SK-N-SH treated with all-trans-retinoic acid at 6 μM for 48 hours (cell line): ENCODE data around the gene ATP6V1F.

ENCODE experiments used
- ATAC-seq: fragments of 200-7000 bp; cut with Tn5 transposase; 3 replicates; pipeline ENCODE4 v1.9.1; 2020; ENCODE audit warnings: mild to moderate bottlenecking, moderate library complexity
- BACH2 ChIP-seq: fragments of 250-450 bp; sonication (Bioruptor Pico); IDR thresholded peaks from 2 replicates; pipeline ENCODE4 v1.9.0; 2021; ENCODE audit warnings: mild to moderate bottlenecking, borderline replicate concordance
- CSDC2 ChIP-seq: fragments of 250-450 bp; sonication (Bioruptor Pico); IDR thresholded peaks from 2 replicates; pipeline ENCODE4 v1.5.0; 2020; ENCODE audit warnings: mild to moderate bottlenecking, moderate library complexity
- CSRNP3 ChIP-seq: fragments of 250-450 bp; sonication (Bioruptor Pico); IDR thresholded peaks from 2 replicates; pipeline ENCODE4 v1.5.1; 2021; ENCODE audit warnings: mild to moderate bottlenecking, moderate library complexity
- ESRRG ChIP-seq: fragments of 250-450 bp; sonication (Bioruptor Pico); IDR thresholded peaks from 2 replicates; pipeline ENCODE4 v1.6.1; 2021; ENCODE audit warnings: mild to moderate bottlenecking
- GLIS3 ChIP-seq: fragments of 250-450 bp; sonication (Bioruptor Pico); IDR thresholded peaks from 2 replicates; pipeline ENCODE4 v1.5.0; 2020; ENCODE audit warnings: mild to moderate bottlenecking, moderate library complexity
- ISL1 ChIP-seq: fragments of 250-450 bp; sonication (Bioruptor Pico); IDR thresholded peaks from 2 replicates; pipeline ENCODE4 v2.1.2; 2022; ENCODE audit warnings: mild to moderate bottlenecking, moderate library complexity
- OSR1 ChIP-seq: fragments of 250-450 bp; sonication (Bioruptor Pico); IDR thresholded peaks from 2 replicates; pipeline ENCODE4 v1.8.0; 2022; ENCODE audit warnings: moderate library complexity, mild to moderate bottlenecking, inconsistent platforms
- PATZ1 ChIP-seq: fragments of 250-450 bp; sonication (Bioruptor Pico); IDR thresholded peaks from 2 replicates; pipeline ENCODE4 v1.8.0; 2020; ENCODE audit warnings: mild to moderate bottlenecking, moderate library complexity, borderline replicate concordance
- PPARA ChIP-seq: fragments of 250-450 bp; sonication (Bioruptor Pico); IDR thresholded peaks from 2 replicates; pipeline ENCODE4 v1.5.0; 2020; ENCODE audit warnings: mild to moderate bottlenecking, borderline replicate concordance
- RARB ChIP-seq: fragments of 250-450 bp; sonication (Bioruptor Pico); IDR thresholded peaks from 2 replicates; pipeline ENCODE4 v1.8.0; 2021; ENCODE audit warnings: mild to moderate bottlenecking, moderate library complexity
- SNAI2 ChIP-seq: fragments of 250-450 bp; sonication (Bioruptor Pico); IDR thresholded peaks from 2 replicates; pipeline ENCODE4 v1.5.0; 2020; ENCODE audit warnings: mild to moderate bottlenecking, moderate library complexity
- TCF4 ChIP-seq: fragments of 250-450 bp; sonication (Bioruptor Pico); IDR thresholded peaks from 2 replicates; pipeline ENCODE4 v1.8.0; 2021; ENCODE audit warnings: mild to moderate bottlenecking, moderate library complexity, borderline replicate concordance
- TOX ChIP-seq: fragments of 250-450 bp; sonication (Bioruptor Pico); IDR thresholded peaks from 2 replicates; pipeline ENCODE4 v1.8.0; 2021; ENCODE audit warnings: mild to moderate bottlenecking, moderate library complexity, borderline replicate concordance
- ZC3H10 ChIP-seq: fragments of 250-450 bp; sonication (Bioruptor Pico); IDR thresholded peaks from 2 replicates; pipeline ENCODE4 v1.5.1; 2021; ENCODE audit warnings: mild to moderate bottlenecking, moderate library complexity
- ZFP3 ChIP-seq: fragments of 250-450 bp; sonication (Bioruptor Pico); IDR thresholded peaks from 2 replicates; pipeline ENCODE4 v1.5.0; 2020; ENCODE audit warnings: mild to moderate bottlenecking, moderate library complexity
- ZNF565 ChIP-seq: fragments of 450-650 bp; formaldehyde crosslinking; conservative IDR thresholded peaks from 2 replicates; pipeline ENCODE4 v1.5.0; 2020; ENCODE audit warnings: low read depth, mild to moderate bottlenecking, moderate library complexity
- ZNF70 ChIP-seq: fragments of 450-650 bp; formaldehyde crosslinking; IDR thresholded peaks from 2 replicates; pipeline ENCODE4 v1.5.0; 2020; ENCODE audit warnings: mild to moderate bottlenecking, moderate library complexity
- TF ChIP-seq, protein P1 (sequence below): fragments of 250-450 bp; sonication (Bioruptor Pico); IDR thresholded peaks from 2 replicates; pipeline ENCODE4 v1.5.1; 2020; ENCODE audit warnings: low read depth, mild to moderate bottlenecking, moderate library complexity
- TF ChIP-seq, protein P2 (sequence below): fragments of 250-450 bp; sonication (Bioruptor Pico); IDR thresholded peaks from 2 replicates; pipeline ENCODE4 v1.8.0; 2021; ENCODE audit warnings: low read depth, mild to moderate bottlenecking, moderate library complexity, borderline replicate concordance

ATP6V1F gene

GRCh38 chr7:128886391-128887168 is 23.9 kb downstream of the ATP6V1F start (continued):
- TF ChIP-seq PATZ1 (CRISPR knock-in tag) (no peak), ESRRG (CRISPR knock-in tag) (no peak)

- TF ChIP-seq GLIS3 (CRISPR knock-in tag): no peak
- no peak for TF ChIP-seq PPARA
- TF ChIP-seq CSDC2 (CRISPR knock-in tag): no peak
- no peak for TF ChIP-seq ISL1
- TF ChIP-seq, protein P1, sequence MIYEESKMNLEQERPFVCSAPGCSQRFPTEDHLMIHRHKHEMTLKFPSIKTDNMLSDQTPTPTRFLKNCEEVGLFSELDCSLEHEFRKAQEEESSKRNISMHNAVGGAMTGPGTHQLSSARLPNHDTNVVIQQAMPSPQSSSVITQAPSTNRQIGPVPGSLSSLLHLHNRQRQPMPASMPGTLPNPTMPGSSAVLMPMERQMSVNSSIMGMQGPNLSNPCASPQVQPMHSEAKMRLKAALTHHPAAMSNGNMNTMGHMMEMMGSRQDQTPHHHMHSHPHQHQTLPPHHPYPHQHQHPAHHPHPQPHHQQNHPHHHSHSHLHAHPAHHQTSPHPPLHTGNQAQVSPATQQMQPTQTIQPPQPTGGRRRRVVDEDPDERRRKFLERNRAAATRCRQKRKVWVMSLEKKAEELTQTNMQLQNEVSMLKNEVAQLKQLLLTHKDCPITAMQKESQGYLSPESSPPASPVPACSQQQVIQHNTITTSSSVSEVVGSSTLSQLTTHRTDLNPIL (CRISPR knock-in tag): no peak
- no peak for TF ChIP-seq ZFP3 (CRISPR knock-in tag)
- TF ChIP-seq TCF4 (CRISPR knock-in tag): no peak
- TF ChIP-seq OSR1 (CRISPR knock-in tag): no peak
- TF ChIP-seq TOX (CRISPR knock-in tag): no peak
- no peak for TF ChIP-seq SNAI2 (CRISPR knock-in tag)
- no peak for TF ChIP-seq ZNF70
- no peak for TF ChIP-seq BACH2 (CRISPR knock-in tag)
Measured at GRCh38 chr7:128887169-128888038, 24.7 kb downstream of the ATP6V1F start.

DNA sequence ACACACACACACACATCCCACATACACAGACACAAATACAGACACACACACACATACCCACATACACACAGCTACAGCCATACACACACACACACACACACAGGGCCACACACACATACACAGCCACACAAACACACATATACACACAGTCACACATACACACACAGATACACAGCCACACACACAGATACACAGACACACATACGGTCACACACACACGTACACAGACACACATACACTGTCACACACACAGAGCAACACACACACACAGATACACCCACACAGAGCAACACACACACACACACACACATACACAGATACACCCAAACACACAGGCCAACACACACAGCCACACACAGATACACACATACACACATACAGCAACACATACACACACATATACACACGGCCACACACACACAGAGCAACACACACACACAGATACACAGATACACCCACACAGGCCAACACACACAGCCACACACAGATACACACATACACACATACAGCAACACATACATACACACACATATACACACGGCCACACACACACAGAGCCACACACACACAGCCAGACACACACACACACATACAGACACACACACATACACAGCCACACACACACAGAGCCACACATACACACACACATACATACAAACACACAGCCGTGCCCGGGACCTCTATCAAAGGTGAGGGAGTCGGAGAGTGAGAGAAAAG is 25.5 kb downstream of the ATP6V1F start:
- TF ChIP-seq SNAI2 (CRISPR knock-in tag): no peak
- TF ChIP-seq TOX (CRISPR knock-in tag): no peak
- no peak for TF ChIP-seq CSDC2 (CRISPR knock-in tag)
- TF ChIP-seq, protein P2, sequence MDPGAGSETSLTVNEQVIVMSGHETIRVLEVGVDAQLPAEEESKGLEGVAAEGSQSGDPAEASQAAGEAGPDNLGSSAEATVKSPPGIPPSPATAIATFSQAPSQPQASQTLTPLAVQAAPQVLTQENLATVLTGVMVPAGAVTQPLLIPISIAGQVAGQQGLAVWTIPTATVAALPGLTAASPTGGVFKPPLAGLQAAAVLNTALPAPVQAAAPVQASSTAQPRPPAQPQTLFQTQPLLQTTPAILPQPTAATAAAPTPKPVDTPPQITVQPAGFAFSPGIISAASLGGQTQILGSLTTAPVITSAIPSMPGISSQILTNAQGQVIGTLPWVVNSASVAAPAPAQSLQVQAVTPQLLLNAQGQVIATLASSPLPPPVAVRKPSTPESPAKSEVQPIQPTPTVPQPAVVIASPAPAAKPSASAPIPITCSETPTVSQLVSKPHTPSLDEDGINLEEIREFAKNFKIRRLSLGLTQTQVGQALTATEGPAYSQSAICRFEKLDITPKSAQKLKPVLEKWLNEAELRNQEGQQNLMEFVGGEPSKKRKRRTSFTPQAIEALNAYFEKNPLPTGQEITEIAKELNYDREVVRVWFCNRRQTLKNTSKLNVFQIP (CRISPR knock-in tag): no peak
- TF ChIP-seq, protein P1 (CRISPR knock-in tag): no peak
- no peak for TF ChIP-seq ZFP3 (CRISPR knock-in tag)
- no peak for TF ChIP-seq CSRNP3
- TF ChIP-seq ISL1: no peak
- no peak for TF ChIP-seq ESRRG (CRISPR knock-in tag)
- no peak for TF ChIP-seq ZNF565 (CRISPR knock-in tag)
- no peak for TF ChIP-seq PPARA
- TF ChIP-seq, all 23 proteins: peak for 0
- ATAC-seq: no peak

More at GRCh38 chr7:128887169-128888038, 24.7 kb downstream of the ATP6V1F start:
- no peak for ATAC-seq

- no peak for ATAC-seq
- TF ChIP-seq PPARA (no peak), TOX (CRISPR knock-in tag) (no peak), SNAI2 (CRISPR knock-in tag) (no peak), BACH2 (CRISPR knock-in tag) (no peak), PATZ1 (CRISPR knock-in tag) (no peak), RARB (CRISPR knock-in tag) (no peak), ISL1 (no peak), TCF4 (CRISPR knock-in tag) (no peak), CSDC2 (CRISPR knock-in tag) (no peak), ZC3H10 (CRISPR knock-in tag) (no peak), ZFP3 (CRISPR knock-in tag) (no peak), CSRNP3 (no peak)
Measured at GRCh38 chr7:128888756-128889095, 26.1 kb downstream of the ATP6V1F start.
